AG09319 (cell line): Measurements from ENCODE around the gene ILF3.

Experiments
- DNase-seq: peaks from one replicate; pipeline ENCODE4 v3.0.0-alpha.2; 2010; ENCODE audit warnings: low read depth; ENCODE audit errors: extremely low read depth
- CTCF ChIP-seq: IDR thresholded peaks from 2 replicates; pipeline ENCODE4 v1.5.1; 2011; ENCODE audit warnings: low read depth, mild to moderate bottlenecking, inconsistent platforms, low read length, moderate library complexity

ILF3 gene

GRCh38 chr19:10651851-10652250, 2.3 kb upstream of the ILF3 start:
- no peak for DNase-seq
- no peak for TF ChIP-seq CTCF

- DNase-seq, result no peak
- TF ChIP-seq CTCF, result no peak
Observed at GRCh38 chr19:10653482-10653731, 739 bp upstream of the ILF3 start.

- TF ChIP-seq CTCF, result no peak
- no peak for DNase-seq
Observed at GRCh38 chr19:10654610-10655456, 687 bp downstream of the ILF3 start.

- TF ChIP-seq CTCF, result no peak
- no peak for DNase-seq
Observed at GRCh38 chr19:10655457-10656312, 1.5 kb downstream of the ILF3 start.

GRCh38 chr19:10660346-10660745, 6.2 kb downstream of the ILF3 start:
- no peak for DNase-seq
- no peak for TF ChIP-seq CTCF

GRCh38 chr19:10661946-10662345, 7.8 kb downstream of the ILF3 start:
- DNase-seq, result no peak
- no peak for TF ChIP-seq CTCF
